ENCODE measurements around the gene GGTA1.

The GGTA1 gene

DNA sequence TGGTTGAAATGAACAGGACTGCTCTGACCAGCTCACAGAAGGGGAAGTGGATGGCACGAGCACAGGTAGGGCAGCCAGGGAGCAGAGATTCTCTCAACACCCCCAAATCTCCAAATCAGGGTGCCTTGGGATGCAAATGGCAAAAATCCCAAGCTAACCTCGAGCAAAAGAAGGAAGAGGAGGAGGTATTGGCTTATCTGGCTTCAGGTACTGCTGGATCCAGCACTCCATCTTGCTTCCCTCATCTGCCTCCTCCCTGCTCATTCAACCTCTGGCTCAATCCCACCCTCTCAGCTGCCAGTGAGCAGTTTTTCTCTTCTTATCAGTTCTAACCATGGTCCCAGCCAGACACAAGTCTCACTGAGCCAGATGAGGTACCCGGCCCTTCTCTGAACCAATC is 41.6 kb upstream of the GGTA1 start:
- H3K4me1 ChIP-seq, result peaks cover 0 to 22% (median 14%) of the 10 kb centered on the region in 4 donors
- no peak for DNase-seq
- H3K27ac ChIP-seq, result no peak overlapping the region
- H3K27me3 ChIP-seq, result peaks cover 0 to 3% of the 10 kb centered on the region in 2 donors
- TF ChIP-seq, protein P1, sequence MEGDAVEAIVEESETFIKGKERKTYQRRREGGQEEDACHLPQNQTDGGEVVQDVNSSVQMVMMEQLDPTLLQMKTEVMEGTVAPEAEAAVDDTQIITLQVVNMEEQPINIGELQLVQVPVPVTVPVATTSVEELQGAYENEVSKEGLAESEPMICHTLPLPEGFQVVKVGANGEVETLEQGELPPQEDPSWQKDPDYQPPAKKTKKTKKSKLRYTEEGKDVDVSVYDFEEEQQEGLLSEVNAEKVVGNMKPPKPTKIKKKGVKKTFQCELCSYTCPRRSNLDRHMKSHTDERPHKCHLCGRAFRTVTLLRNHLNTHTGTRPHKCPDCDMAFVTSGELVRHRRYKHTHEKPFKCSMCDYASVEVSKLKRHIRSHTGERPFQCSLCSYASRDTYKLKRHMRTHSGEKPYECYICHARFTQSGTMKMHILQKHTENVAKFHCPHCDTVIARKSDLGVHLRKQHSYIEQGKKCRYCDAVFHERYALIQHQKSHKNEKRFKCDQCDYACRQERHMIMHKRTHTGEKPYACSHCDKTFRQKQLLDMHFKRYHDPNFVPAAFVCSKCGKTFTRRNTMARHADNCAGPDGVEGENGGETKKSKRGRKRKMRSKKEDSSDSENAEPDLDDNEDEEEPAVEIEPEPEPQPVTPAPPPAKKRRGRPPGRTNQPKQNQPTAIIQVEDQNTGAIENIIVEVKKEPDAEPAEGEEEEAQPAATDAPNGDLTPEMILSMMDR (IDR thresholded peaks at IDR 0.05), result no peak
- H3K36me3 ChIP-seq, result no peaks in the 10 kb centered on the region
- intact Hi-C loops (cut with DNase I; ENCODE audit: low total_unique reads), result no loop called here
- no peaks in the 10 kb centered on the region for H3K9me3 ChIP-seq
- H3K4me3 ChIP-seq, result no peak overlapping the region

- intact Hi-C loops (cut with DNase I; ENCODE audit: low total_unique reads), result loop anchor here (10.0 kb wide), 1 partner anchor 73 kb away; no protein-coding TSS in a partner anchor
- Histone ChIP-seq H3K4me3 (no peak overlapping the region), H3K27ac (peak overlapping the region; percentile 9 to 53), H3K4me1 (peaks cover 0 to 19% (median 6%) of the 10 kb centered on the region in 4 donors), H3K27me3 (no peaks in the 10 kb centered on the region), H3K36me3 (no peaks in the 10 kb centered on the region), H3K9me3 (no peaks in the 10 kb centered on the region)
- no peak for DNase-seq
- TF ChIP-seq, protein P1 (IDR thresholded peaks at IDR 0.05), result peak in 1 of 2 experiments; percentile 17
Observed at GRCh38 chr9:121538221-121538620, 38.6 kb upstream of the GGTA1 start.

GRCh38 chr9:121537283-121537682 is 37.6 kb upstream of the GGTA1 start:
- H3K4me3 ChIP-seq, result no peak overlapping the region
- no peaks in the 10 kb centered on the region for H3K9me3 ChIP-seq
- peak; percentile 76 to 83 for DNase-seq
- no peaks in the 10 kb centered on the region for H3K27me3 ChIP-seq
- TF ChIP-seq, protein P1 (IDR thresholded peaks at IDR 0.05), result no peak
- peak overlapping the region; percentile 9 to 53 for H3K27ac ChIP-seq
- peaks cover 0 to 19% (median 6%) of the 10 kb centered on the region in 4 donors for H3K4me1 ChIP-seq
- intact Hi-C loops (cut with DNase I; ENCODE audit: low total_unique reads), result loop anchor here (10.0 kb wide), 1 partner anchor 72 kb away; no protein-coding TSS in a partner anchor
- H3K36me3 ChIP-seq, result no peaks in the 10 kb centered on the region

GRCh38 chr9:121532881-121533280 is 33.2 kb upstream of the GGTA1 start:
- no peak for DNase-seq
- no peaks in the 10 kb centered on the region for H3K36me3 ChIP-seq
- TF ChIP-seq, protein P1 (IDR thresholded peaks at IDR 0.05), result no peak
- no peak overlapping the region for H3K4me3 ChIP-seq
- H3K27me3 ChIP-seq, result no peaks in the 10 kb centered on the region
- no peak overlapping the region for H3K27ac ChIP-seq
- peaks cover 0 to 27% (median 12%) of the 10 kb centered on the region in 4 donors for H3K4me1 ChIP-seq
- no peaks in the 10 kb centered on the region for H3K9me3 ChIP-seq
- intact Hi-C loops (cut with DNase I; ENCODE audit: low total_unique reads), result loop anchor here (10.0 kb wide), 1 partner anchor 68 kb away; no protein-coding TSS in a partner anchor

DNA sequence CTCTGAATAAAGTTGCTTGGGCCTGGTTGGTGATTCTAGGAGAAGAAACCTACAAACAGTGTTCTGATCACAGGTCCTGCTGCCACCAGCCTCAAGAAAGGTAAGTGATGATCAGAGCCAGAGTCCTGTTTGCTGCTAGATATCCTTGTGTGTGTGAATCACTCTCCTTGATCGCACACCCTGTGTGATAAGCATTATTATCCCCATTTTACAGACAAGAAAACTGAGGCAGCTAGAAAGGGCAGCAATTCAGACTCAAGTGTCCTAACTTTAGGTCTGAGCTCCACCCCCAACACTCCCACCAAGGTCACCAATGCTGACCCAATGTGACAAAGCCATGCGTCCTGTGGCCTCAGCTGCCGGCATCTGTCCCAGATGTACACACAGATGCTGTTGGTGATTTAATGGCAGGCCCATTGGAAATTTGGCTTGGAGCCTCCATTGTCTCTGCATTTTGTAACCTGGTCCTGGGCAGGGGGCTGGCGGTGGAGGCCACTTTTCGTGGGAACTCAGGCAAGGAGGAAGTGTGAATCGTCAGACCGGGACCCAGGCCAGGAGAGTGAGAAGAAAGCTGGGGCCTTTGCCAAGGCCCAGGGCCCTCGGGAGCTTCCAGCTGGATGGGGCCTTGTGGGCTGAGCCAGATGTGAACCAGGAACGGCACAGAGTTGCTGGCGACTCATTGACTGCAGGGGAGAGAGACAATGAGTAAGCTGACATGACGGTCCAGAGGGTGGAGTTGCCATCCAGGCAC is 29.8 kb upstream of the GGTA1 start:
- peak overlapping the region; percentile 48 to 54 for H3K27ac ChIP-seq
- H3K4me1 ChIP-seq, result peaks cover 0 to 15% (median 8%) of the 10 kb centered on the region in 4 donors
- H3K36me3 ChIP-seq, result no peaks in the 10 kb centered on the region
- TF ChIP-seq, protein P1 (IDR thresholded peaks at IDR 0.05), result no peak
- no peak overlapping the region for H3K4me3 ChIP-seq
- no peaks in the 10 kb centered on the region for H3K9me3 ChIP-seq
- no peaks in the 10 kb centered on the region for H3K27me3 ChIP-seq
- intact Hi-C loops (cut with DNase I; ENCODE audit: low total_unique reads), result no loop called here
- DNase-seq, result peak; percentile 97
